Measurements from ENCODE around the gene BHLHE40.

DNA sequence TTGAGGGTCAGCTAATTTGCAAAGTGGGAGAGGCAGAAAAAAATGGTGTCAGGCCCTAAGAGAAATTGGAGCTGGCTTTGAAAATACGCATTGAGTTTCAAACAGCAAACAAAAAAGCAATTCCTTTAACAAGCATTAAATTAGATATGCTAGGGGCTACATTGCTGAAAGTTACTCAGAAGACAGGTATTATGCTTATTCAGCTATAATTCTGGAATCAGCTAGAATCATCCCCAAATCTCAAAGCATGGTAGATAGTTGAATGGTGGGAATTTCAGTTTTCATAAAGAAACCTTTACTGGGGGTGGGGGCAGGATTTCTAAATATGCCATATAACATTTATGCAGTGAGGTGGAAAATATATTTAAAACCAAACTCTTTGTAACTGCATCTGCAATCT, 50.5 kb downstream of the BHLHE40 start:
- TF ChIP-seq EP300 (IDR thresholded peaks at IDR 0.05) (no peak), CTCF (IDR thresholded peaks at IDR 0.05) (no peak)
